BLaER1 (cell line): ENCODE results near the gene FOXP4.

Source experiments
- H3K27ac ChIP-seq: shearing (Covaris generic); formaldehyde crosslinking; 2 replicates; pipeline ENCODE4 v1.8.1; 2022
- H3K27me3 ChIP-seq: shearing (Covaris generic); formaldehyde crosslinking; 2 replicates; pipeline ENCODE4 v1.8.1; 2022
- H3K36me3 ChIP-seq: shearing (Covaris generic); formaldehyde crosslinking; 2 replicates; pipeline ENCODE4 v1.8.1; 2022
- H3K4me1 ChIP-seq: shearing (Covaris generic); formaldehyde crosslinking; 2 replicates; pipeline ENCODE4 v1.8.1; 2022
- H3K4me2 ChIP-seq: shearing (Covaris generic); formaldehyde crosslinking; 2 replicates; pipeline ENCODE4 v1.8.1; 2022
- H3K4me3 ChIP-seq: shearing (Covaris generic); formaldehyde crosslinking; 2 replicates; pipeline ENCODE4 v1.8.1; 2022
- H3K9ac ChIP-seq: shearing (Covaris generic); formaldehyde crosslinking; 2 replicates; pipeline ENCODE4 v1.8.1; 2022
- H3K9me3 ChIP-seq: shearing (Covaris generic); formaldehyde crosslinking; 2 replicates; pipeline ENCODE4 v1.8.1; 2022
- H4K20me1 ChIP-seq: shearing (Covaris generic); formaldehyde crosslinking; 2 replicates; pipeline ENCODE4 v1.8.1; 2022
- Cebpa-rat ChIP-seq: shearing (Covaris generic); IDR thresholded peaks from 2 replicates; pipeline ENCODE4 v1.8.1; 2022

The FOXP4 gene

GRCh38 chr6:41630946-41631345 is 84.8 kb downstream of the FOXP4 start:
- no peaks in the 10 kb centered on the region for H4K20me1 ChIP-seq
- H3K9me3 ChIP-seq = no peaks in the 10 kb centered on the region
- no peaks in the 10 kb centered on the region for H3K36me3 ChIP-seq
- no peak overlapping the region for H3K9ac ChIP-seq
- no peak overlapping the region for H3K4me3 ChIP-seq
- H3K4me1 ChIP-seq = peaks cover 83% of the 10 kb centered on the region
- TF ChIP-seq Cebpa-rat = no peak
- peak overlapping the region; percentile 10; the same call in 1 of the 2 replicates for H3K27ac ChIP-seq
- no peaks in the 10 kb centered on the region for H3K27me3 ChIP-seq
- H3K4me2 ChIP-seq = no peak overlapping the region

DNA sequence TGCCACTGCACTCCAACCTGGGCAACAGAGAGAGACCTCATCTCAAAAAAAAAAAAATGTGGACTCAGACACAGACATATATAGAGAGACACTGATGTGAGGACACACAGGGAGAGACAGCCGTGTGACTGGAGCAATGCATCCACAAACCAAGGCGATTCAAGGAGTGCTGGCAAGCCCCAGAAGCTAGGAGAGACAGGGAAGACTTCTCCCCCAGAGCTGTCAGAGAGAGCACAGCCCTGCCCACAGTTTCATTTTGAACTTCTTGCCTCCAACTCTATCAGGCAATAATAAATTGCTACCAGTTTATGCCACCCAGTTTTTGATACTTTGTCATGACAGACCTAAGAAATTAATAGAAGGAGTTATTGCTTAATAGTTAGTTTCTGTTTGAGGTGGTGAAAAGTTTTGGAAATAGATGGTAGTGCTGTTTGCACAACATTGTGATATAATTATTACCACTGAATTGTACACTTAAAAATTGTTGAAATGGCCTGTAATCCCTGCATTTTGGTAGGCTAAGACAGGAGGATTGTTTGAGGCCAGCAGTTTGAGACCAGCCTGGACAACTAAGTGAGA is 87.0 kb downstream of the FOXP4 start:
- Histone ChIP-seq H3K9ac (no peak overlapping the region), H3K4me2 (peak overlapping the region; percentile 92), H3K4me3 (no peak overlapping the region), H3K9me3 (no peaks in the 10 kb centered on the region), H4K20me1 (no peaks in the 10 kb centered on the region), H3K36me3 (no peaks in the 10 kb centered on the region), H3K27ac (peak overlapping the region; percentile 70; the same call in 1 of the 2 replicates), H3K27me3 (no peaks in the 10 kb centered on the region), H3K4me1 (peaks cover 82% of the 10 kb centered on the region)
- no peak for TF ChIP-seq Cebpa-rat

GRCh38 chr6:41634657-41635056 is 88.5 kb downstream of the FOXP4 start:
- Histone ChIP-seq H3K9ac (peak overlapping the region; percentile 49; the same call in 1 of the 2 replicates), H3K9me3 (no peaks in the 10 kb centered on the region), H3K27ac (peak overlapping the region; percentile 70), H4K20me1 (peaks cover 5% of the 10 kb centered on the region), H3K4me3 (0 out of 2 replicates have a peak overlapping the region, but pooled peaks have one; percentile 22), H3K27me3 (no peaks in the 10 kb centered on the region), H3K4me2 (peak overlapping the region; percentile 92), H3K36me3 (0 out of 2 replicates have a peak, but pooled peaks cover under 1% of the 10 kb centered on the region), H3K4me1 (peaks cover 72% of the 10 kb centered on the region)
- TF ChIP-seq Cebpa-rat = no peak

- Histone ChIP-seq H3K4me3 (no peak overlapping the region), H3K9ac (peak overlapping the region; percentile 49), H3K4me1 (peaks cover 73% of the 10 kb centered on the region), H3K27me3 (no peaks in the 10 kb centered on the region), H4K20me1 (peaks cover 12% of the 10 kb centered on the region), H3K36me3 (0 out of 2 replicates have a peak, but pooled peaks cover 5% of the 10 kb centered on the region), H3K4me2 (peak overlapping the region; percentile 92), H3K27ac (peak overlapping the region; percentile 70), H3K9me3 (no peaks in the 10 kb centered on the region)
- TF ChIP-seq Cebpa-rat = no peak
Observed at GRCh38 chr6:41635365-41635764, 89.2 kb downstream of the FOXP4 start.

GRCh38 chr6:41636833-41637193 is 90.6 kb downstream of the FOXP4 start:
- Histone ChIP-seq H3K9me3 (no peaks in the 10 kb centered on the region), H3K4me3 (no peak overlapping the region; the same call in 1 of the 2 replicates), H3K4me2 (peak overlapping the region; percentile 92), H3K27me3 (no peaks in the 10 kb centered on the region), H3K36me3 (peaks cover 16% of the 10 kb centered on the region), H3K27ac (peak overlapping the region; percentile 96), H4K20me1 (peaks cover 26% of the 10 kb centered on the region), H3K4me1 (peaks cover 82% of the 10 kb centered on the region), H3K9ac (peak overlapping the region; percentile 97)
- no peak for TF ChIP-seq Cebpa-rat

- H3K4me3 ChIP-seq = peak overlapping the region; percentile 97
- H3K4me1 ChIP-seq = peaks cover 88% of the 10 kb centered on the region
- peaks cover 32% of the 10 kb centered on the region for H4K20me1 ChIP-seq
- TF ChIP-seq Cebpa-rat = no peak
- H3K27ac ChIP-seq = peak overlapping the region; percentile 96
- H3K36me3 ChIP-seq = peaks cover 22% of the 10 kb centered on the region
- peak overlapping the region; percentile 92 for H3K4me2 ChIP-seq
- H3K27me3 ChIP-seq = no peaks in the 10 kb centered on the region
- H3K9ac ChIP-seq = peak overlapping the region; percentile 97
- no peaks in the 10 kb centered on the region for H3K9me3 ChIP-seq
Observed at GRCh38 chr6:41637194-41638001, 91.2 kb downstream of the FOXP4 start.

DNA sequence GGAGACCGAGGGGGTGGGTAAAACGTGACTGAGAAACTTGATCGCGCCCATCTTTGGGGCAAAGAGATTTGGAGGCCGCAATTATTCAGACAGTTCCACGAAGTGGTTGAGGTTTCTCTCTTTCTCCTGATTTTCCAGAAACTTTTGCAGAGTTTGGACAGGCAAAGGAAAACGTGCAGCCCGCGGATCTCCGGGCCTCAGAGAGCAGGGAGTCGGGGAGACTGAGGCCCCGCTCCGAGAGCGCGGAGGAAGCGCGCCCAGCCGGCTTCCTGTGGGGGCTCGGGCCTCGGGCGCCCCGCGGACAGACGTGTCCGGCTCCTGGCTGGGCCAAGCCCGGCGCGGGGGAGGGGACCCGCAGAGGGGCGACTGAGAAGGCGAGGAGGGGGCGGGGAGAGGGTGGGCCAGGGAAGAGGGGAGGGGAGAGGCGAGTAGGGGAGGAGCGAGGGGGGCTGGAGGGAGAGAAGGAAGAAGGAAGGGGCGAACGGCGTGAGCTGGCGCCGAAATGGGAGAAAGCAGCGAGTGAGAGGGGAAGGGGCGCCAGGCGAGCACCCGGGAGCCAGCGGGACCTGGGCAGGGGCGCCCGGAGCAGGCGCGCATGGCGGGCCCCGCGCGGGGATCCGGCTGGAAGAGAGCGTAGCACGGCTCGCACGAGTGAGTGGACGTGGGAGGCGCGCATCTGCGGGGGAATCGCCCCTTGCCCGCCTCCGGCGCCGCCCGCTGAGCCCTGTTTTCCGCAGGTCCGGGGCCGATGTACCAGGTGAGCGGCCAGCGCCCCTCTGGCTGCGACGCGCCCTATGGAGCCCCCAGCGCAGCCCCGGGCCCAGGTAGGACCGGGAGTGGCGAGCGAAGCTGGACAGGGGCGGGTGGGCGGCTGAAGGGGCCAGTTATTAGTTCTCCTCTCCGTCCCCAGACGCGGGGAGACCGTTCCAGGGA is 92.1 kb downstream of the FOXP4 start, which contains the start of gene MDFI:
Gene MDFI, plus strand, starts transcription at position 467 of the 933 bp plus-strand sequence. Its CDS starts 282 bp downstream, at position 749.
- Histone ChIP-seq H3K9ac (peak within 1 kb of the TSS; percentile 97), H3K4me2 (peak within 1 kb of the TSS; percentile 92), H3K9me3 (no peaks in the 10 kb centered on the region), H3K27ac (peak within 1 kb of the TSS; percentile 96), H3K27me3 (no peaks in the 10 kb centered on the region), H3K4me3 (peak within 1 kb of the TSS; percentile 97), H3K36me3 (peaks cover 31% of the 10 kb centered on the region), H4K20me1 (peaks cover 41% of the 10 kb centered on the region), H3K4me1 (peaks cover 89% of the 10 kb centered on the region)
- no peak for TF ChIP-seq Cebpa-rat

DNA sequence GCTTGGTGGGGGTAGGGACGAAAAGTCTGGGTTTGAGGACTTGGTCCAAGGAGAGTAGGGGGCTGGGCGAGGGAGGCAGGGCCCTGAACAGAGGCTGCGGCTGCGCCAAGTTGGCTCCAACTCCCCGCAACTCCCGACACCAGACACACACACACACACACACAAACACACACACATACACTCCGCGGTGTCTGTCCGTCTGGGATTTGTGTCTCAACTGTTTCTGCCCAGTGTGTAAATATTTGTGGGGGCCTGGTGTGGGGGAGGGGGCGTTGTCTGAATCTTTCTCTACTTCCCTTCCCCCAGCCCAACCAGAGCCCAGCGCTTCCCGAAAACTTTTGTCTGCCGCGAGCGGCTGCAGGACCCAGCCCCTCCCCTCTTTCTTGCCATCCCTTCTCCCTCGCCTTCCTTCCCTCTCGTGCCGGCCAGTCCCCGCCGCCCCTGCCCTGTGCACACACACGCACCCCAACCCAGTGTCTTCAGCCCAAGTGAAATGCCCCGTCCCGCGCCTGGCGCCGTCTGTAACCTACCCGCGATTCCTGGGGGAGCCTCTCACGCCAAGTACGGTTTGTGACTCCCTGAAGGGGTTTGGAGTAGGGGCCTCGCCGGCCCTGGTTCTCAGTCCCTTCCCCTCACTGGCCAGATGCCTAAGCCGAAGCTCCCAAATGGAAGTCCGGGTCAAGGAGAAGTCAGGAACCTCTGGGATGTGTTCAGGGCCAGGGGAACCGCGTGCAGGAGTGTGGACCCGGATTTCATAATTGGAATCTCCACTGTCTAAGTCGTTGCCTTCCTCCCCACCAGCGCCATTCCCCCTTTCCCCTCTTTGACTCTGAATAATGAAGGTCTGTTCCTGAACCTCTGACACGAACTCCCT is 93.0 kb downstream of the FOXP4 start:
- Histone ChIP-seq H3K4me2 (peak overlapping the region; percentile 92), H3K9ac (peak overlapping the region; percentile 97), H3K27ac (peak overlapping the region; percentile 96), H3K36me3 (peaks cover 35% of the 10 kb centered on the region), H3K4me3 (peak overlapping the region; percentile 97), H3K9me3 (no peaks in the 10 kb centered on the region), H4K20me1 (peaks cover 48% of the 10 kb centered on the region), H3K27me3 (no peaks in the 10 kb centered on the region), H3K4me1 (peaks cover 88% of the 10 kb centered on the region)
- no peak for TF ChIP-seq Cebpa-rat
